A549 (cell line): ENCODE measurements around the gene EPYC. TPM values are rescaled to one million over a fixed set of nuclear protein-coding genes. Genes with fewer than 3 reads are reported as not detected.
A peak's percentile ranks its signal among the peaks of the same experiment; 100 is the strongest.

Experiments
- ATAC-seq, 2 experiments: fragments of 200-7000 bp in 1 of 2; fragments of >200 bp in 1 of 2; cut with Nextera tagmentation in 1 of 2; cut with Tn5 transposase in 1 of 2; 3 replicates each; pipeline versions ENCODE4 v1.8.0 to v1.9.1; 2018 to 2020; ENCODE audit warnings: mild to moderate bottlenecking in 1 of 2, moderate library complexity in 1 of 2
- CTCF ChIA-PET: fragments of 300-600 bp; sonication (Branson Sonifier 250); formaldehyde crosslinking; extraction: SDS; loops from one replicate; lab custom pipeline; 2021; ENCODE audit warnings: antibody characterized with exemption, inconsistent platforms; lab: Yijun Ruan, JAX
- POLR2A ChIA-PET: fragments of 350-600 bp; formaldehyde crosslinking; extraction: SDS; loops from one replicate; lab custom pipeline; 2021; ENCODE audit warnings: antibody characterized with exemption, inconsistent platforms; lab: Yijun Ruan, JAX
- DNase-seq, 2 experiments: peaks; one replicate each; pipeline versions ENCODE4 v3.0.0 to v3.0.0-alpha.2; 2011 to 2016; ENCODE audit warnings: low read depth in 1 of 2, low spot score in 1 of 2
- FAIRE-seq: peaks from 2 replicates; lab custom pipeline; 2011; peaks lifted over from hg19 to GRCh38; lab: Jason Lieb, UNC
- H3K27ac ChIP-seq, 2 experiments: fragments of >200 bp; sonication (Bioruptor Twin); formaldehyde crosslinking; 3 replicates each; pipeline ENCODE4 v1.5.1; 2016 to 2017
- H3K4me1 ChIP-seq: fragments of >200 bp; sonication (Bioruptor Twin); formaldehyde crosslinking; 3 replicates; pipeline ENCODE4 v1.6.1; 2016
- H3K4me2 ChIP-seq: fragments of >200 bp; sonication (Bioruptor Twin); formaldehyde crosslinking; 3 replicates; pipeline ENCODE4 v1.6.1; 2016
- H3K4me3 ChIP-seq: fragments of >200 bp; sonication (Bioruptor Twin); formaldehyde crosslinking; 3 replicates; pipeline ENCODE4 v1.5.1; 2016
- H3K9me3 ChIP-seq: fragments of >200 bp; sonication (Bioruptor Twin); formaldehyde crosslinking; 3 replicates; pipeline ENCODE4 v1.6.1; 2016
- ATOH8 ChIP-seq: fragments of 250-450 bp; sonication (Bioruptor Pico); IDR thresholded peaks from 2 replicates; pipeline ENCODE4 v1.5.0; 2020; ENCODE audit warnings: low read depth, mild to moderate bottlenecking, moderate library complexity
- CBX8 ChIP-seq: fragments of 200-600 bp; sonication (generic); IDR thresholded peaks from 2 replicates; pipeline ENCODE4 v1.6.1; 2016
- CEBPB ChIP-seq, 2 experiments: fragments of >200 bp in 1 of 2; sonication (Bioruptor Twin) in 1 of 2; formaldehyde crosslinking in 1 of 2; IDR thresholded peaks; 2 replicates each; pipeline ENCODE4 v1.6.1; 2012 to 2016
- CTCF ChIP-seq: fragments of >200 bp; sonication (Bioruptor Twin); formaldehyde crosslinking; IDR thresholded peaks from 3 replicates; pipeline ENCODE4 v1.5.1; 2016
- EHMT2 ChIP-seq: fragments of 200-600 bp; sonication (generic); IDR thresholded peaks from 2 replicates; pipeline ENCODE4 v1.6.1; 2016; ENCODE audit warnings: antibody characterized with exemption, low read depth, mild to moderate bottlenecking, moderate library complexity
- EP300 ChIP-seq, 2 experiments: fragments of >200 bp; sonication (Bioruptor Twin); formaldehyde crosslinking; IDR thresholded peaks; 2 replicates in 1 of 2; 3 replicates in 1 of 2; pipeline ENCODE4 v1.6.1; 2016 to 2017
- FOSL2 ChIP-seq, 2 experiments: fragments of 450-650 bp in 1 of 2; fragments of >200 bp in 1 of 2; sonication (Bioruptor Twin) in 1 of 2; formaldehyde crosslinking; IDR thresholded peaks; 2 replicates each; pipeline versions ENCODE4 v1.5.0 to v1.6.1; 2016 to 2020; ENCODE audit warnings: mild to moderate bottlenecking in 1 of 2, moderate library complexity in 1 of 2
- GATA3 ChIP-seq: IDR thresholded peaks from 2 replicates; pipeline ENCODE4 v1.6.1; 2012; ENCODE audit warnings: borderline replicate concordance
- HES2 ChIP-seq: fragments of >200 bp; sonication (Bioruptor Twin); formaldehyde crosslinking; IDR thresholded peaks from 2 replicates; pipeline ENCODE4 v1.6.1; 2016
- HOXA7 ChIP-seq: fragments of 250-450 bp; sonication (Bioruptor Pico); IDR thresholded peaks from 2 replicates; pipeline ENCODE4 v1.5.0; 2020; ENCODE audit warnings: mild to moderate bottlenecking, moderate library complexity
- HOXB13 ChIP-seq: fragments of 250-450 bp; sonication (Bioruptor Pico); IDR thresholded peaks from 2 replicates; pipeline ENCODE4 v1.5.0; 2020; ENCODE audit warnings: low read depth, mild to moderate bottlenecking, moderate library complexity
- HOXB5 ChIP-seq: fragments of 250-450 bp; sonication (Bioruptor Pico); IDR thresholded peaks from 2 replicates; pipeline ENCODE4 v1.5.0; 2020; ENCODE audit warnings: mild to moderate bottlenecking, moderate library complexity
- JUN ChIP-seq, 2 experiments: fragments of >200 bp; sonication (Bioruptor Twin); formaldehyde crosslinking; IDR thresholded peaks; 2 replicates in 1 of 2; 3 replicates in 1 of 2; pipeline ENCODE4 v1.6.1; 2016 to 2017
- MAX ChIP-seq: IDR thresholded peaks from 2 replicates; pipeline ENCODE4 v1.6.1; 2012
- MAZ ChIP-seq: fragments of 150-350 bp; IDR thresholded peaks from 2 replicates; pipeline ENCODE4 v1.6.1; 2014; ENCODE audit warnings: antibody characterized with exemption, low read depth, low read length, borderline replicate concordance
- NFE2L2 ChIP-seq: fragments of 150-350 bp; conservative IDR thresholded peaks from 2 replicates; pipeline ENCODE4 v1.6.1; 2014; ENCODE audit warnings: low read length
- POLR2AphosphoS2 ChIP-seq: conservative IDR thresholded peaks from 2 replicates; pipeline ENCODE4 v1.6.1; 2012; ENCODE audit warnings: low read length, improper control_type of control experiment, inconsistent platforms
- RCOR1 ChIP-seq: fragments of 150-350 bp; IDR thresholded peaks from 2 replicates; pipeline ENCODE4 v1.6.1; 2014; ENCODE audit warnings: antibody characterized with exemption, low read length, low read depth
- RFX5 ChIP-seq: fragments of 450-650 bp; IDR thresholded peaks from 2 replicates; pipeline ENCODE4 v1.7.1; 2014; ENCODE audit warnings: antibody characterized with exemption, mild to moderate bottlenecking, moderate library complexity
- RNF2 ChIP-seq: fragments of 200-600 bp; sonication (generic); IDR thresholded peaks from 2 replicates; pipeline ENCODE4 v1.6.1; 2016; ENCODE audit warnings: low read depth, mild to moderate bottlenecking, antibody characterized with exemption, moderate library complexity, borderline replicate concordance
- SMC3 ChIP-seq: fragments of >200 bp; sonication (Bioruptor Twin); formaldehyde crosslinking; IDR thresholded peaks from 3 replicates; pipeline ENCODE4 v1.6.1; 2018; ENCODE audit warnings: inconsistent platforms
- SREBF2 ChIP-seq: fragments of 450-650 bp; IDR thresholded peaks from 2 replicates; pipeline ENCODE4 v1.6.1; 2014; ENCODE audit warnings: mild to moderate bottlenecking, moderate library complexity
- TP53 ChIP-seq: fragments of 250-450 bp; sonication (Bioruptor Pico); IDR thresholded peaks from 2 replicates; pipeline ENCODE4 v1.5.0; 2021; ENCODE audit warnings: mild to moderate bottlenecking, moderate library complexity
- ZC3H11A ChIP-seq: fragments of 450-650 bp; IDR thresholded peaks from 2 replicates; pipeline ENCODE4 v1.6.1; 2014; ENCODE audit warnings: antibody characterized with exemption, mild to moderate bottlenecking
- ZFP36 ChIP-seq: fragments of 450-650 bp; IDR thresholded peaks from 2 replicates; pipeline ENCODE4 v1.6.1; 2014; ENCODE audit warnings: borderline replicate concordance; ENCODE audit not compliant: partially characterized antibody
- ZNF302 ChIP-seq: fragments of 250-450 bp; sonication (Bioruptor Pico); IDR thresholded peaks from 2 replicates; pipeline ENCODE4 v1.9.0; 2021; ENCODE audit warnings: inconsistent platforms, mild to moderate bottlenecking, moderate library complexity
- ZSCAN20 ChIP-seq: fragments of 250-450 bp; sonication (Bioruptor Pico); IDR thresholded peaks from 2 replicates; pipeline ENCODE4 v1.8.0; 2022; ENCODE audit warnings: mild to moderate bottlenecking, moderate library complexity
- WGBS: methylation state at CpG from one replicate; pipeline ENCODE4 v1.1.6; 2017; ENCODE audit errors: missing lambda C conversion rate; 5-methylcytosine and 5-hydroxymethylcytosine counted together
- polyA plus RNA-seq, 4 experiments: library from polyadenylated mRNA; depleted of rRNA in 3 of 4; stranded (reverse); fragments of >200 nt; fragmentation: RNase III in 1 of 4; extraction: RNeasy Plus Mini Kit Qiagen cat#74134 plus additional on column Dnase treatment in 1 of 4; gene quantifications; 2 replicates in 3 of 4; 3 replicates in 1 of 4; pipeline ENCODE4 v1.2.3, GENCODE V29; 2011 to 2017
- TF ChIP-seq, protein P1 (sequence below): fragments of >200 bp; sonication (Bioruptor Twin); formaldehyde crosslinking; IDR thresholded peaks from 3 replicates; pipeline ENCODE4 v1.6.1; 2016
- TF ChIP-seq, protein P2 (sequence below): IDR thresholded peaks from 2 replicates; pipeline ENCODE4 v1.6.1; 2012

Gene EPYC
- polyA plus RNA-seq, 2 of the 4 experiments (the other 2 are of a cell fraction), result not detected

DNA sequence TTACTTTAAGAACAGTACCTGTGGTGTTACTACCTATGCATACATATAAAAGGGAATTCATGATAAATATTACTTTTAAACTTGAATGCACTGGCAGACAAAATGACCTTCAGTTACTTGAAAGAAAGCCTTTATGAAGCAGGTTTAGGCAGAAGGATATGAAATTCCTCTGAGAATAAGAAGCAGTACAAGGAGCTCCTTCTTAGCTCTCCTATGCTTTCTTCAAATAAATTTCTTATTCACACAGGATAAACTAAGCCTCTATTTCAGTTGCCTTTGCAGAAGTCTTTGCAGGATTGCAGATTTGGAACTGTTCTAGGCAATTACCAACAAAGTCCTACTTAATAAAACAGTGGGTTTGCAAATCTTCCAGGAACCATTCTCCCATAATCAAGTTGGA, 1.0 kb downstream of the EPYC start:
- Histone ChIP-seq H3K4me1 (no peaks in the 10 kb centered on the region), H3K4me2 (no peak overlapping the region), H3K27ac (no peak overlapping the region), H3K4me3 (no peak overlapping the region), H3K9me3 (no peaks in the 10 kb centered on the region)
- TF ChIP-seq ZSCAN20 (CRISPR knock-in tag), result no peak
- no peak for TF ChIP-seq POLR2AphosphoS2
- TF ChIP-seq SMC3, result no peak
- TF ChIP-seq TP53 (CRISPR knock-in tag), result no peak
- no peak for TF ChIP-seq EHMT2
- TF ChIP-seq SREBF2, result no peak
- no peak for TF ChIP-seq CBX8
- TF ChIP-seq HOXB5 (CRISPR knock-in tag), result no peak
- no peak for TF ChIP-seq ZNF302 (CRISPR knock-in tag)
- no peak for TF ChIP-seq RNF2
- TF ChIP-seq EP300 (IDR thresholded peaks at IDR 0.05), result no peak
- no peak for TF ChIP-seq CTCF
- TF ChIP-seq, protein P1, sequence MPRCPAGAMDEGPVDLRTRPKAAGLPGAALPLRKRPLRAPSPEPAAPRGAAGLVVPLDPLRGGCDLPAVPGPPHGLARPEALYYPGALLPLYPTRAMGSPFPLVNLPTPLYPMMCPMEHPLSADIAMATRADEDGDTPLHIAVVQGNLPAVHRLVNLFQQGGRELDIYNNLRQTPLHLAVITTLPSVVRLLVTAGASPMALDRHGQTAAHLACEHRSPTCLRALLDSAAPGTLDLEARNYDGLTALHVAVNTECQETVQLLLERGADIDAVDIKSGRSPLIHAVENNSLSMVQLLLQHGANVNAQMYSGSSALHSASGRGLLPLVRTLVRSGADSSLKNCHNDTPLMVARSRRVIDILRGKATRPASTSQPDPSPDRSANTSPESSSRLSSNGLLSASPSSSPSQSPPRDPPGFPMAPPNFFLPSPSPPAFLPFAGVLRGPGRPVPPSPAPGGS, result no peak
- TF ChIP-seq ATOH8 (CRISPR knock-in tag), result no peak
- TF ChIP-seq ZFP36, result no peak
- TF ChIP-seq FOSL2 (IDR thresholded peaks at IDR 0.05), result no peak
- TF ChIP-seq FOSL2 (CRISPR knock-in tag; IDR thresholded peaks at IDR 0.05), result no peak
- no peak for TF ChIP-seq RCOR1
- no peak for TF ChIP-seq HES2
- ChIA-PET POLR2A (no interaction called here), CTCF (no interaction called here)
- FAIRE-seq (no peak), DNase-seq (no peak), ATAC-seq (no peak)

DNA sequence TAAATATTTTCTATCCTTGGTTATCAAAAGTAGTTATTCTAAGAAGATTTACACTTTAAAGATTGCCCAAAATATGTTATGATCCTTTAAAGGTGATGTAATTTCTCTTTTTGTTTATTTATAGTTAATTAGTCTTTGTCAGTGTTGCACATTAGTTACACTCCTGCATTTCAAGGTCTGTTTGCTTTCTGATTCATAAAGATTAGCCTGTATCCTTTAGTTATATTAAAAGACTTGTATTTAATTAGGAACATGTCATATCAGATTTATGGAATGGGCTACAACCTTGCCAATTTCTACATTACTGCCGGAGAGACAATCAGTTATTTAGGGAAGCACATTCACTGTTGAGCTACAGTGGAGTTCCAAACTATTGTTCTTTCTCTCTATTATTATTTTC, 3.5 kb downstream of the EPYC start:
- 14% methylated on average over 1 of the region's 1 CpG for WGBS
- H3K9me3 ChIP-seq, result no peaks in the 10 kb centered on the region
- H3K4me1 ChIP-seq, result no peaks in the 10 kb centered on the region
- no peak overlapping the region for H3K27ac ChIP-seq
- ATAC-seq (no peak), FAIRE-seq (peak; percentile 84), DNase-seq (no peak)
- POLR2A ChIA-PET, result no interaction called here
- no peak overlapping the region for H3K4me2 ChIP-seq
- TF ChIP-seq FOSL2 (IDR thresholded peaks at IDR 0.05) (no peak), FOSL2 (CRISPR knock-in tag; IDR thresholded peaks at IDR 0.05) (no peak), HOXA7 (CRISPR knock-in tag) (no peak), TP53 (CRISPR knock-in tag) (no peak), ZNF302 (CRISPR knock-in tag) (no peak), JUN (IDR thresholded peaks at IDR 0.05) (no peak), RFX5 (no peak), ZC3H11A (no peak), MAZ (no peak), EP300 (IDR thresholded peaks at IDR 0.05) (no peak), RNF2 (no peak), MAX (no peak), GATA3 (no peak), NFE2L2 (no peak), HOXB13 (CRISPR knock-in tag) (no peak), CEBPB (IDR thresholded peaks at IDR 0.05) (no peak)
- TF ChIP-seq, protein P1, result no peak
- TF ChIP-seq, protein P2, sequence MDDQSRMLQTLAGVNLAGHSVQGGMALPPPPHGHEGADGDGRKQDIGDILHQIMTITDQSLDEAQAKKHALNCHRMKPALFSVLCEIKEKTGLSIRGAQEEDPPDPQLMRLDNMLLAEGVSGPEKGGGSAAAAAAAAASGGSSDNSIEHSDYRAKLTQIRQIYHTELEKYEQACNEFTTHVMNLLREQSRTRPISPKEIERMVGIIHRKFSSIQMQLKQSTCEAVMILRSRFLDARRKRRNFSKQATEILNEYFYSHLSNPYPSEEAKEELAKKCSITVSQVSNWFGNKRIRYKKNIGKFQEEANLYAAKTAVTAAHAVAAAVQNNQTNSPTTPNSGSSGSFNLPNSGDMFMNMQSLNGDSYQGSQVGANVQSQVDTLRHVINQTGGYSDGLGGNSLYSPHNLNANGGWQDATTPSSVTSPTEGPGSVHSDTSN, result no peak
- CTCF ChIA-PET, result no interaction called here
- no peak overlapping the region for H3K4me3 ChIP-seq
